HL-60 (cell line): ENCODE measurements around the gene LRGUK.

Source experiments
- CTCF ChIP-seq: IDR thresholded peaks from one replicate; pipeline ENCODE4 v1.5.1; 2011; ENCODE audit warnings: low read length, control low read depth, inconsistent platforms; ENCODE audit not compliant: insufficient read depth
- GABPA ChIP-seq: IDR thresholded peaks from 2 replicates; pipeline ENCODE4 v1.6.1; 2012; ENCODE audit warnings: low read depth
- POLR2AphosphoS5 ChIP-seq: IDR thresholded peaks from 2 replicates; pipeline ENCODE4 v1.6.1; 2012; ENCODE audit warnings: low read depth
- REST ChIP-seq: IDR thresholded peaks from 2 replicates; pipeline ENCODE4 v1.6.1; 2012; ENCODE audit warnings: low read depth; ENCODE audit not compliant: insufficient replicate concordance

GRCh38 chr7:134174795-134175261 lies 47.7 kb downstream of the LRGUK start:
- TF ChIP-seq POLR2AphosphoS5 = no peak
- no peak for TF ChIP-seq CTCF
- no peak for TF ChIP-seq REST
- TF ChIP-seq GABPA = no peak
